Fibroblast of upper back skin (primary cell): ENCODE data around the gene TBCE.

ENCODE experiments used
- DNase-seq: peaks from one replicate; pipeline ENCODE4 v3.0.0-alpha.2; 2013

Gene TBCE

DNA sequence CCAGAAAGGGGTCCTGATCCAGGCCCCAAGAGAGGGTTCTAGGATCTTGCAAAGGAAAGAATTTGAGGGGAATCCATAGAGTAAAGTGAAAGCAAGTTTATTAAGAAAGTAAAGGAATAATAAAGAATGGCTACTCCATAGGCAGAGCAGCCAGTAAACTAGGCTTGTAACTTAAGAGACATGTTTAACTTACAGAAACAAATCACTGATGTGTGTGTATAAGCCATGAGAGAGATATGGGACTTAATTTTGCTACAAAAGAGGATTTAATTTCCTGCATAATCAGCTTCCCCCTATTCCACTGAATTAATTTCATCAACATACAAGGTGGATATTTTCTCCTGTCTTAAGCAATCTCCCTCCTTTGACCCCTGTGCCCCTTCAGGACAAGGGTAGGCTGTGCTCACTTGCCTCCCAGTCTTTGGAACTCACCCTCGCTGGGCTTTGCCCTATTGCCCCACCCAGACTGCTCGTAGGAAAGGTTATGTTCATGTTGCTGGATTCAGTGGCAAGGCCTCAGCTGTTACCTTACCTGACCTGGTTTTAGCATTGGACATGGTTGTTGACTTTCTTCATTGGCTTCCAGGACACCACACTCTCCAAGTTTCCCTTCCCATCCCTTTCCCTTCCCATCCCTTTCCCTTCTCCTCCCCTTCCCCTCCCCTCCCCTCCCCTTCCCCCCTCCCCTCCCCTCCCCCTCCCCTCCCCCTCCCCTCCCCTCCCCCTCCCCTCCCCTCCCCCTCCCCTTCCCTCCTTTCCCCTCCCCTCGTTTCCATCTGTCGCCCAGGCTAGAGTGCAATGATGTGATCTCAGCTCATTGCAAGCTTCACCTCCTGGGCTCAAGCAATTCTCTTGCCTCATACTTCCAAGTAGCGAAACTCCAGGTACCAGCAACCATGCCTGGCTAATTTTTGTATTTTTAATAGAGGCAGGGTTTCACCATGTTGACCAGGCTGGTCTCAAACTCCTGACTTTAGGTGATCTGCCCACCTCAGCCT lies 44.6 kb downstream of the TBCE start:
- DNase-seq: no peak

DNA sequence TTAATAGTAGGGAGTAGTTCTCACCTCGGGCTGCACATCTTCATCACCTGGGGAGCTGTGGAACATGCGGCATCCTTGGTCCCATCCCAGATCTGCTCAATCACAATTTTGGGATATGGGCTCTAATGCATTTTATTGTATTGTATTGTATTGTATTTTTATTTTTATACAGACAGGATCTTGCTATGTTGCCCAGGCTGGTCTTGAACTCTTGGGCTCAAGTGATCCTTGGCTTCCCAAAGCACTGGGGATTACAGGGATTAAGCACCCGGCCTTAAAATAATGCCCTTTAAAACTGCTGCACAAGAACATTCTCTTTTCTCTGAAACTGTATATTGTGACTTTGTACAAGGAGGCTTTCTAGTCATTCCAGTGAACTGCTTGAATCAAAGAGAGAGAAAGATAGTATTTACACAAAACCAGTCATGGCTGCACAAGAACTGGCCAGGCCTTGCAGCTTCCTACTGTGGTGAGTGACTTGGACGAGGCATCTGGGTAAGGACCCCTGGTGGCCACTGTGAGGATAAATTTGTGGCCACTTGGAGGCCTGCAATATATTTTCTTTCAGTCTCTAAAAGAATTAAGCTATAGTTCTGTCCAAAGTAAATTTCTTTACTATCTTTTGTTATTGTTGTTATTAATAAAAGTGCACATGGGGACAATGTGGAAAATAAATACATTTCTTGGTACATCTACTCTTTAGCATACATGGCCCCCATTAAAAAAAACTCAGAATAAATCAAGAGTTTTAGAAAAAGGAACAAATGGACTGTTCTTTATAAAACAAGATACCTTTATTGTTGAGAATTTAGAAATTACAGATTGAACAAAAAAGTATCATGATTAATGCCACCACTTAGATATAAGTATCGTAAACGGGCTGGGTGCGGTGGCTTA lies 48.0 kb downstream of the TBCE start:
- peak; percentile 80 for DNase-seq

DNA sequence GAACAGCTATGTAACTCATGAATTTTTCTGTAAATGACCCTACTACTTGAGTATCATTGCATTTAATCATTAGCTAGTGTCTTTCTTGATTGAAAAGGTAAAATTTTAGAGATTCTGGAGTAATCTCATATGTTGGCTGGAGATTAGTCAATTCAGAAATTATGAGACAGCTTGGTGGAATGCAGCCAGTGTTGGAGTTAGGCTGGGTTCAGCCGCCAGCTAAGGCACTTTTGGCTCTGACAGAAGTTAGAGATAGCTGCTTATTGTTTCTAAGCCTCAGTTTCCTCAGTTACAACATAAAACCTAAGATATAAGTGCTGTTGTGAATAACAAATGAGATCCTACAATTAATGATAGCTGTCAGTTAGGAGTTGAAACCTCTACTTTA lies 49.4 kb downstream of the TBCE start:
- DNase-seq: peak; percentile 47

DNA sequence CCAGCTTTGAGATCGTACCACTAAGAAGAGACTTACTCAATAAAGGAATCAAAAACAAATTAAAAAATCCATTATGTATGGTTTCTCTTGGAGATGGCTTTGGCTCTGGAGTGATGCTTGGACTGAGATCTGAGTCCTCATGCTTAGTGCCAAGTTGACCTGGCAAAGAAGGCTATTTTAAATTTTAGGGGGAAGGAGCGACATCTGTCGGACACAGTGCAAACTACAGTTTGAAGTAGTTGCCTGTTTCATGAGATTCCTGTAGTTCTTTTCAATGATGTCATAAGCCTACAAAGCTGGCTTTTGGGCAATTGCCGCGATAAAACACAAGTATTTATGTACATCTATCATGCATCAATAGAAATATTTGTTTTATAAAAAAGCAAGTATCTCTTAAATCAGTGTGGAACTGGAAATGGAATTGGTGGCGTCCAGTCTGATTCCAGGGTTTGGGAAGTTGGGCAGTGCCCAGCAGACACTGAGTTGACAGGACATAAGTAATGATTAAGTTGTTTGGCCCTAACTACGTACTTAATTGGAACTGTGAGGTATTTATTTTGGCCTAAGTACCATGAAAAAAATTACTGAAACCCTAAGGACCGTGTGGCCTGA lies 50.0 kb downstream of the TBCE start:
- peak; percentile 79 for DNase-seq

DNA sequence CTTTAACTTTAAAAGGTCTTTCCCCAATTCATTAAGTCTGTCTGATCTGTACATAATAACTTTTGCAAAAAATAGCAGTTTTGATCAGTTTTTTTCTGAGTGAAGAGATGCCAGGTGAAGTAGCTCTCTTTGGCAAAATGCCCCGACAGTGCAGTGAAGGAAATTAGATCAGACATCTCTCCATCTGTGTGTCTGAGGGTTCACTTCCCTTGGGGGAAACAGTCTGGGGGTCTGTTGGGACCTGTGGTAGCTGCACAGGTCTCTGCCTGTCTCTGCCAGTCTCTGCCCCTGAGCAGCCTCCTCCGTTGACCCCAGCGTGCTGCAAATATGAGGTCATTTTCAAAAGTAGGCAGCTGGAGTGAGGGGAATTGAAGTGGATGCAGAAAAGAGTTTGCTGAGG lies 54.5 kb downstream of the TBCE start:
- no peak for DNase-seq

DNA sequence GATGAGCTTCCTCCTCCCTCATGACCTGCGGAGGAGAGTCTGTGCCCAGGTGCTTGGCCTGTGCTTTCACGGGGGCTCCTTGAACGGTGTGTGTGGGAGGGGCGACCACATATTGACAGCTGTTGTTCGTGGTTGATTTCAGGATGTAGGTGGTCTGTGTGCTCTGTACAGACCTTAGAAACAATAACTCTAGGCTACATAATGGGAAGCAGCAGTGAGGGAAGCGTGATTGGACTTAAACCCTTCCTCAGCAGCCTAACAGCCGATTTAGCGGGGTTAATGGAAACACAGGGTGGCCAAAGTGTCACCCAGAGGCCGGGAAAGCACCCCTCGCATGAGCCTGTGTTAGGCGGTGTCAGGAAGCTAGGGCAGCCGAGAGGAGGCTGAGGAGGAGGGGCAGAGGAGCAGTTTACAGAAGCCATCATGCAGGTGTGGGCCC lies 56.0 kb downstream of the TBCE start:
- no peak for DNase-seq

GRCh38 chr1:235424092-235424491 lies 56.9 kb downstream of the TBCE start:
- DNase-seq: no peak

DNA sequence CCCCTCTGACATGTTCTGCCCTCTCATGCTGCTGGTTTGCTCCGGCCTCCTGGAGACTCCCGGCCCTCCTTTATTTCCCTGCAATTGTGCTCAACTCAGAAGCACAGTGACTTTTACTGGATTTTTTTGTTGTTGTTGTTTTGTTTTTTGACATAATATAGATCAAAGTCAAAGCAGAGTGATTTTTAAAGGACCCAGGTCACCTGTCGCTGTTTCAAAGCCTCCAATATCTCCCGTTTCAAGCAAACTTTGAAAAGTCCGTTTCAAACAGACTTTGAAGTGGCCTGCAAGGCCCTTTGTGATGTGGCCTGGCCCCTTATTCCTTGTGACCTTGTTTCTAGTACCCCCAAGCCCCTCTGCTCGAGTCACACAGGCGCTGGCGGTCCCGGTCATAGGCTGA lies 58.1 kb downstream of the TBCE start:
- DNase-seq: no peak

DNA sequence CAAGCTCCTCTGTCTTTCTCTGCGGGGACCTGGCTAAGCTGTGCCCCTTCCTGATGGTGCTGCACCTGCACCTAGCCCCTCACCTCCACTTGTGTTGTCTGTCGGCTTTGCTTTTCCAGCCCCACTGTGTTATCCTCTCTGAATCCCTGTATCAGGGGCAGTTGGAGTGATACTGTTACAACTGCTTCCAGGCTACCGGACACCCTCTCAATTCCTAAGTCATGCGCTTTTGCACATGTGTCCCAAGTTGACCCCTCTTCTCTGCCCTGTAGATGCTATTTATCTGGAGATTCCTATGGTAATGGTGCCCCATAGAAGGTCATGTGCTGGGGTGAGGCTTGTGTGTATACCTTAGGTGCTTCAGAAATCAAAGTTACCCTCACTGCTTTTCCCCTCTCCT lies 58.9 kb downstream of the TBCE start:
- DNase-seq: no peak

GRCh38 chr1:235426680-235427079 lies 59.5 kb downstream of the TBCE start:
- no peak for DNase-seq

DNA sequence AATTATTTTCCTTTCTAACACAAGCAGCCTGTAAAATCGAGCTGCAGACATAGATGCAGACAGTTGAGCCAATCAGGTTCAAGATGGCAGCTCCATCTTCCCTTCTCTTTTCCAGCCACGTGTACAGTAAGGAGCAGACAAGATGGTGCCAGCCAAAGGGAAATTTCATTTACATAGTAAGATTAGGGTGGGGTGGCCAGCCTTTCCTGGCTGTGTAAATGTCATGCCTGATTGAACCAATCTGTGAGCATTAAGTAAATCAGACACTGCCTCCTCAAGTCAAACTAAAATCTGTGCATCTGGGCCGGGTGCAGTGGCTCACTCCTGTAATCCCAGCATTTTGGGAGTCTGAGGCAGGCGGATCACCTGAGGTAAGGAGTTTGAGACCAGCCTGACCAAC lies 60.2 kb downstream of the TBCE start:
- no peak for DNase-seq

DNA sequence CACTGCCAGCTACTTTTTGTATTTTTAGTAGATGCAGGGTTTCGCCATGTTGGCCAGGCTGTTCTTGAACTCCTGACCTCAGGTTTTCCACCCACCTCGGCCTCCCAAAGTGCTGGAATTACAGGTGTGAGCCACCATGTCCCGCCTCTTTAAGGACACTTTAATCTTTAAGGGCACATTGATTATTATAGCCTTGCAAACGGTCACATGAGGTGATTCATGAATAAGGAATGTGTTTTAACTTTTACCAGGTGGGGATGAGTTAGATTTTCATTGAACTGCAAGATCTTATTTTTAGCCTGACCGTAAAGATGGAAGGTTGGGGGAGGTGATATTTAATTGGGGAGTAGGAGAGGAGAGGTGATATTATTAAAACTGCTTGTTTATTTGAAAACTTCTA lies 61.9 kb downstream of the TBCE start:
- peak; percentile 47 for DNase-seq

- DNase-seq: peak; percentile 62
Measured at GRCh38 chr1:235430991-235431390, 63.8 kb downstream of the TBCE start.

- no peak for DNase-seq
Measured at GRCh38 chr1:235434001-235434400, 66.8 kb downstream of the TBCE start.

DNA sequence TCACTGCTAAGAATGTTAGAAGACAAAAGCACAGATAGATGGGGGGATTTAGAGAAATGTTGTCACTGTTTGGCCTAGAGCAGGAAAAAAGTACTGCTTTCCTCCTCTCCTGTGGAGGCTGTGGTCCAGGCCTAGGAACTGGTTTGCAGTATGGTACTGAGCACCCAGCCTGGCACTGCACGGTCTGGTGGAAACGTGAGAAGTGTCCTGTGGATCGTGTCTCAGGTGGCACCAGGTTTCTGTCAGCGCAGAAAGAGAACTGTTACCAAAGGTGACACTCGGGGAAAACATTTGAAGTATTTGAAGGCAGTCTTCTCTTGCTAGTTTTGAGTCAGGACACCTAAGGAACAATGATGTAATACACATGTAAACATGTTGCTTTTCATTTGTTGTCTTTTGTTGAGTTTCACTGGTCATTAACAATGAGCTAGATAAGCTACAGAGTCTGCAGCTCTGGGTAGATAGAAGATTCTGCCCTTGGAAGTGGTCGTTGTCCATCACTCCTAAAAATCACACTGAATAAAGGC lies 74.0 kb downstream of the TBCE start:
- DNase-seq: no peak

DNA sequence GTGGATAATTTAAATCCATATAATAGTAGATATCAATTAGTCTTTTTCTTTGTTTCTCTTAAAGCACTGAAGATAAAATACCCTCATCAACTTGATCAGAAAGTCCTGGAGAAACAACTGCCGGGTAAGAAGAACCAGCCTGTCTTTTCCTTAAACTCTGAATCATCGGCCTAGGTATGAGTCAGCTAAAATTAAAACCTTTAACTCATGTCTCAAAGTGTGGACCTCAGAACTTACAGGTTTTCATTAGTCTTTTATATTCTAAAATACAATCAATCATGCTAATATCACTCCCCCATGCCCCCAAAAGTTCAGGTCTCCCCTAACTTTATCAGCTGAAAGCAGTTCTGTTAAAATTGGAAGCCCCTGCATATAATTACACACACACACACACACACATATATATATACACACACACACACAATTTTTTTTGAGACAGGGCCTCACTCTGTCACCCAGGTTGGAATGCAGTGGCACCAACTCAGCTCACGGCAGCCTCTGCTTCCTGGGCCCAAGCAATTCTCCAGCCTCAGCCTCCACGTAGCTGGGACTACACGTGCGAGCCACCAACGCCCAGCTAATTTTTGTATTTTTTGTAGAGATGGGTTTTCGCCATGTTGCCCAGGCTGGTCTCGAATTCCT lies 75.7 kb downstream of the TBCE start:
- peak; percentile 74 for DNase-seq

DNA sequence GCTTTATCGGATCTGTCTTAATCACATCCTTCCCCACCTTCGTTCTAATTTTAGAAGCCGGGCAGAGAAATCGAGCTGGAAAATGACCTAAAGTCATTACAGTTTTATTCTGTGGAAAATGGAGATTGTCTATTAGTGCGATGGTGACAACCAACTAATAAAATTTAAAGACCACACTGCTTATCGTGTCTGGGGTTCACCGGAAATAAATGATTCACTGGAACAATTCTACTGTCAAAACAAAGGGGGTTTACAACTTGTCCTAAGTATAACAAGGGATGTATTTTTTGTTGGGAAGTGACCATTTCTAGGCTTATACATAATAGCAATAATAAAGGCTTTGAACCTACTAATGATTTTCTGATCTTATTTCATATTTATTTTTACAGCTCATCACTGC lies 81.4 kb downstream of the TBCE start:
- DNase-seq: no peak

DNA sequence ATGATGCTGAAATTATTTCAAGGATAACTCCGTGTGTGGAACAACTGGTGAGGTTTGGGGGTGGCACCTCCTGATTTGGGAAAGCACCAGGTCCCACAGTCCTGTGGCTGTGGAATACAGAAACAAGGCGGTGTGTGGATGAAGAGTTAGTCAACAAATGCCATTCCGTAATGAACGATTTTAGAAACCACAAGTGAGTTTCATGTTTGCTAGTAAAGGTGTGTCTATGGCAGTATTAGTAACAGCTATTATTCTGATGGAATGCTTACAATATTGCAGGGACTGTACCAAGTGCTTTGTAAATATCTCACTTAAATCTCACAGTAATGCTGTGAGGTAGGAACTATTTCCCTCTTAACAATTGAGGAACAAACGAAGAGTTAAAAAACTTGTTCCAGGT lies 83.2 kb downstream of the TBCE start:
- no peak for DNase-seq

GRCh38 chr1:235450886-235451483 lies 83.8 kb downstream of the TBCE start:
- DNase-seq: no peak

DNA sequence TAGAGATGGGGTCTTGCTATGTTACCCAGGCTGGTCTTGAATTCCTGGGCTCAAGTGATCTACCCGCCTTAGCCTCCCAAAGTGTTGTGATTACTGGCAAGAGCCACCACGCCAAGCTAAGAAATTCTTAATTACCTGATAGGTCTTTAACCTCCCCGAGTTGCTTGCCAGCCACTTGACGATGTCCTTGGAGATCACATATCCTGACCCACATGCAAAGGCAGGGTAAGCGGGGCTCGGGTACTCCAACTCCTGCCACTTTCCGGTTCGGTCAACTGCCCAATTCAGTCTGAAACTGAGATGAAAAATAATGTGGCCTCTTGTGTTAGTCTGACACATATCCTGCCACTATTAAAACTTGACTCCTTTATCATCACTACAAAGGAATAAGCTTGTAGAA lies 86.8 kb downstream of the TBCE start:
- DNase-seq: no peak

GRCh38 chr1:235455097-235455496 lies 87.9 kb downstream of the TBCE start:
- no peak for DNase-seq

DNA sequence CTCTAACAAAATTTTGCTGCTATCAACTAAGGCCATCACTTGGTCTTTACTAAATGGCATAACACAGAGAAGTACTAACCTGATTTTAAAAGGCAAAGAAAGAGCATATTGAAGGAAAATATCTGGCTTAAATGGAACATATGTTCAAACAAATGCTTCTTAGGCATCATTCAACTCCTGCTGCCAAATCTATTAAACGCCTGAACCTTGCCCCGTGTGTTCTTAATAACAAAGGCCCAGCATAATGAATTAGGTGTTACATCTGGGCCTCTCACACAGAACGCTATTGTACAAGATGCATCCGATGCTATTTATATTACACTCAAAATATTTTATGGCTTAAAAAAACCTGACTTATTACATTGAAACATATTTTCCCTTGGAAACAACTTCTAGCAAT lies 88.6 kb downstream of the TBCE start:
- no peak for DNase-seq
